GM10847 (cell line): Measurements from ENCODE around the gene SENP6.
A peak's percentile ranks its signal among the peaks of the same experiment; 100 is the strongest.

Source experiments
- POLR2A ChIP-seq: IDR thresholded peaks from 2 replicates; pipeline ENCODE4 v1.6.1; 2011; ENCODE audit not compliant: insufficient read length; ENCODE audit errors: extremely low read depth

The SENP6 gene

GRCh38 chr6:75601304-75602245 is at the start of gene SENP6:
SENP6 (plus strand) TSS chr6:75601880; CDS start chr6:75602525, 645 bp downstream.
- TF ChIP-seq POLR2A, result peak; percentile 74

DNA sequence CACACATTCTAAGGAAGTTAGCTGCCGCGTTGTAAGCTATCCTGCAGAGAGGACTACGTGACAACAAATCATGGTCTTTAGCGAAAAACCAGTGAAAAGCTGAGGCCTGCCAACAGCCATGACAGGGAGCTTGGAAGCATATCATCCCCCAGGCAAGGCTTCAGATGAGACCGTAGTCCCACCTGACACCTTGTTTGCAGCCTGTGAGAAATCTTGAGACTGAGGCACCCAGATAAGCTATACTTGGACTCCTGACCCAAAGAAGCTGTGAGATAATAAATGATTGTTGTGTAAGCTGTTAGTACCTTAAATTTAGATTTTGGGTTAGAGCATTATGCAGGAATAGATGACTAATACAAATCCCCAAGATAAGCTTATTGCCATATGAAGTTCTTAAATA is 45.4 kb upstream of the SENP6 start:
- no peak for TF ChIP-seq POLR2A

GRCh38 chr6:75557068-75557467 is 44.6 kb upstream of the SENP6 start:
- no peak for TF ChIP-seq POLR2A

- no peak for TF ChIP-seq POLR2A
Observed at GRCh38 chr6:75563032-75563431, 38.6 kb upstream of the SENP6 start.

DNA sequence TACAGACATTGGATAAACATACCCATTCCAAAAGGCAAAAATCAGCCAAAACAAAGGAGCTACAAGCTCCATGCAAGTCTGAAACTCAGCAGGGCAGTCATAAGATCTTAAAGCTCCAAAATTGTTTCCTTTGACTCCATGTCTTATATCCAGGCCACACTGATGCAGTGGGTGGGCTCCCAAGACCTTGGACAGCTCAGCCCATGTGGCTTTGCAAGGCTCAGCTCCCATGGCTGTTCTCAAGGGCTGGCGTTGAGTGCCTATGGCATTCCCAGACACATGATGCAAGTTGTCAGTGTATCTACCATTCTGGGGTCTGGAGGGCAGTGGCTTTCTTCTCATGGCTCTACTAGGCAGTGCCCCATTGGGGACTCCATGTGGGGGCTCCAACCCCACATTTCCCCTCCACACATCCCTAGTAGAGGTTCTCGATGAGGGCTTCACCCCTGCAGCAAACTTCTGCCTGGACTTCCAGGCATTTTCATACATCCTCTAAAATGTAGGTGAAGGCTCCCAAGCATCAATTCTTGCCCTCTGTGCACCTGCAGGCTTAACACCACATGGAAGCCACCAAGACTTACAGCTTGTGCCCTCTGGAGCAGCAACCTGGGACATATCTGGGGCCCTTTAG is 35.4 kb upstream of the SENP6 start:
- no peak for TF ChIP-seq POLR2A

- TF ChIP-seq POLR2A, result no peak
Observed at GRCh38 chr6:75568100-75568499, 33.6 kb upstream of the SENP6 start.

- no peak for TF ChIP-seq POLR2A
Observed at GRCh38 chr6:75568965-75569364, 32.7 kb upstream of the SENP6 start.

DNA sequence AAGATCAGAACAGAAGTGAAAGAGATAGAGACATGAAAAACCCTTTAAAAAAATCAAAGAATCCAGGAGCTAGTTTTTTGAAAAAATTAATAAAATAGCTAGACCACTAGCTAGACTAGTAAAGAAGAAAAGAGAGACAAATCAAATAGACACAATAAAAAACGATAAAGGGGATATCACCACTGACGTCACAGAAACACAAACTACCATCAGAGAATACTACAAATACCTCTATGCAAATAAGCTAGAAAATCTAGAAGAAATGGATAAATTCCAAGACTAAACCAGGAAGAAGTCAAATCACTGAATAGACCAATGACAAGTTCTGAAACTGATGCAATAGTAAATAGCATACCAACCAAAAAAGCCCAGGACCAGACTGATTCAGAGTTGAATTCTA is 29.6 kb upstream of the SENP6 start:
- TF ChIP-seq POLR2A, result no peak

GRCh38 chr6:75579951-75580350 is 21.7 kb upstream of the SENP6 start:
- TF ChIP-seq POLR2A, result no peak

- TF ChIP-seq POLR2A, result no peak
Observed at GRCh38 chr6:75581231-75581630, 20.4 kb upstream of the SENP6 start.

- no peak for TF ChIP-seq POLR2A
Observed at GRCh38 chr6:75588948-75589347, 12.7 kb upstream of the SENP6 start.

- no peak for TF ChIP-seq POLR2A
Observed at GRCh38 chr6:75590370-75590769, 11.3 kb upstream of the SENP6 start.

- TF ChIP-seq POLR2A, result no peak
Observed at GRCh38 chr6:75600768-75601167, 912 bp upstream of the SENP6 start.

- no peak for TF ChIP-seq POLR2A
Observed at GRCh38 chr6:75602246-75603105, 796 bp downstream of the SENP6 start.

- TF ChIP-seq POLR2A, result no peak
Observed at GRCh38 chr6:75603106-75603420, 1.4 kb downstream of the SENP6 start.

DNA sequence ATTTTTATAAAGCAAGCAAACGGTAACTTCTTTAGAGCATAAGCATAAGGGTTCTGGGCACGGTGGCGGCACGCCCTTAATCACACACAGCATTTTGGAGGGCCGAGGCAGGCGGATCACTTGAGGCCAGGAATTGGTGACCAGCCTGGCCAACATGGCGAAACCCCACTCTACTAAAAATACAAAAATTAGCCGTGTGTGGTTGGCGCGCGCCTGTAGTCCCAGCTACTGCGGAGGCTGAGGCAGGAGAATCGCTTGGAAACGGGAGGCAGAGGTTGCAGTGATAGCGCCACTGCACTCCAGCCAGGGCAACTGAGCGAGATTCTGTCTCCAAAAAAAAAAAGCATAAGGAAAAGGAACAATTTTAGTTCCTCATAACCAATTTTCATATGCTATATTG is 2.6 kb downstream of the SENP6 start:
- no peak for TF ChIP-seq POLR2A
